Heart left ventricle (tissue), 16 donors: Measurements from ENCODE around the gene C17orf75. TPM values are rescaled to one million over a fixed set of nuclear protein-coding genes. Genes with fewer than 3 reads are reported as not detected.

ENCODE experiments used
- ATAC-seq, 4 donors: fragments of 200-7000 bp; cut with Tn5 transposase; one replicate each; pipeline ENCODE4 v1.9.1; 2020 to 2022; ENCODE audit warnings: moderate library complexity in 4 of 4, mild to moderate bottlenecking in 3 of 4, moderate number of reproducible peaks in 1 of 4
- DNase-seq, 5 donors: peaks; one replicate each; pipeline ENCODE4 v3.0.0-alpha.2; 2020
- H3K27ac ChIP-seq, 12 donors: fragments of 200-600 bp; sonication (generic) in 4 of 12; one replicate each; pipeline versions ENCODE4 v1.5.0 to v1.8.0; 2016 to 2022; ENCODE audit warnings: mild to moderate bottlenecking in 2 of 12
- H3K27me3 ChIP-seq, 9 donors: fragments of 200-600 bp; sonication (generic) in 2 of 9; one replicate each; pipeline versions ENCODE4 v1.5.1 to v1.8.0; 2016 to 2022; ENCODE audit warnings: mild to moderate bottlenecking in 3 of 9
- H3K36me3 ChIP-seq, 9 donors: fragments of 200-600 bp; sonication (generic) in 2 of 9; one replicate each; pipeline versions ENCODE4 v1.5.0 to v1.8.0; 2018 to 2022; ENCODE audit warnings: mild to moderate bottlenecking in 2 of 9
- H3K4me1 ChIP-seq, 12 donors: fragments of 200-600 bp; sonication (generic) in 4 of 12; one replicate each; pipeline versions ENCODE4 v1.5.0 to v1.8.0; 2016 to 2022; ENCODE audit warnings: mild to moderate bottlenecking in 3 of 12
- H3K4me3 ChIP-seq, 12 donors: fragments of 200-600 bp; sonication (generic) in 4 of 12; one replicate each; pipeline versions ENCODE4 v1.5.0 to v1.8.0; 2017 to 2022; ENCODE audit warnings: mild to moderate bottlenecking in 9 of 12, moderate library complexity in 4 of 12
- H3K9me3 ChIP-seq, 12 donors: fragments of 200-600 bp; sonication (generic) in 4 of 12; one replicate each; pipeline versions ENCODE4 v1.5.0 to v1.8.0; 2016 to 2022; ENCODE audit warnings: mild to moderate bottlenecking in 1 of 12
- CTCF ChIP-seq, 12 donors: fragments of 200-600 bp; sonication (generic) in 4 of 12; IDR thresholded peaks; one replicate each; pipeline versions ENCODE4 v1.5.0 to v1.8.0; 2018 to 2022; ENCODE audit warnings: antibody characterized with exemption in 12 of 12, mild to moderate bottlenecking in 5 of 12
- POLR2A ChIP-seq, 2 donors: fragments of 450-650 bp; IDR thresholded peaks; one replicate each; pipeline ENCODE4 v1.6.1; 2017; ENCODE audit warnings: antibody characterized with exemption in 2 of 2, mild to moderate bottlenecking in 2 of 2, moderate library complexity in 2 of 2
- WGBS, 4 donors: extraction: QIAGEN DNeasy Blood & Tissue Kit in 2 of 4; methylation state at CpG; one replicate each; pipeline versions ENCODE4 v1.1.5 to v1.1.7; 2013 to 2018; 5-methylcytosine and 5-hydroxymethylcytosine counted together
- intact Hi-C, 10 donors: fragments of 100-400 bp; cut with DNase I; formaldehyde crosslinking; loops; one replicate each; pipeline versions ENCODE4 v1.11.1 to v1.14.2; 2022
- polyA plus RNA-seq, 2 donors: library from polyadenylated mRNA; stranded (reverse); fragments of 200-250 nt; gene quantifications; one replicate each; pipeline ENCODE4 v1.2.3, GENCODE V29; 2013
- total RNA-seq, 9 donors: library from RNA; depleted of rRNA in 2 of 9; stranded (reverse); fragments of >200 nt in 2 of 9; fragmentation: NEBNext Ultra II Directional in 3 of 9; extraction: Animal tissue kit (Norgen Biotek cat#: 25700) in 3 of 9; gene quantifications; one replicate each; pipeline versions ENCODE4 v1.1.0 to v1.2.4, GENCODE V29; 2016 to 2023
- donor health status: ischemic (EF 13 %, LVEDD 7.1; RV severe dilation, severe dysfunction).
- donor health status: healthy with polysubstance abuse.
- donor health status: DM: no; HTN: yes; CAD: no.
- donor health status: DM: no; HTN: no; CAD: no.
- donor health status: ischemic (EF 25% LVEDD 6.9; RV normal size, moderate dysfunction).
- donor health status: ischemic (EF 25% LVEDD 5.7; RV mildly dilated, moderate dysfunction).
- donor health status: healthy.
- donor health status: DM: yes; HTN: yes; CAD: no.
- donor health status: ischemic (EF 35%, LVEDD 5.7; RV mildly dilated, moderate dysfunction).
- donor health status: nonischemic (EF 11% LVEDD 7.7; RV severe dilation, severe dysfunction).
- donor health status: DM: yes; HTN: yes; CAD: no.
- donor health status: PGD.
- donor health status: ischemic (EF 29% LVEDD 5.4; RV normal size, mild dysfunction).
- donor health status: nonischemic (EF 23%, LVEDD 6.1; RV moderate dilation, normal function).

C17orf75 gene
- total and polyA plus RNA-seq, 11 donors: 7.9 to 24.1 (median 17.4) TPM

- ATAC-seq: no peak
- Histone ChIP-seq H3K36me3 (peaks cover 0 to 71% (median 48%) of the 10 kb centered on the region in 9 donors), H3K27me3 (no peaks in the 10 kb centered on the region), H3K27ac (no peak overlapping the region), H3K9me3 (no peaks in the 10 kb centered on the region), H3K4me3 (no peak overlapping the region), H3K4me1 (no peaks in the 10 kb centered on the region)
- intact Hi-C loops: loop anchor here in 1 of 10 donors (10.0 kb wide), 1 partner anchor 59 kb away; the partner anchor contains the start of gene PSMD11
- no peak for DNase-seq
- no peak for TF ChIP-seq POLR2A (IDR thresholded peaks at IDR 0.05)
- no peak for TF ChIP-seq CTCF (IDR thresholded peaks at IDR 0.05)
- WGBS, 4 donors: 91 to 96% (median 94%) methylated on average over 5 of the region's 5 CpGs
These were observed 44.0 kb upstream of the C17orf75 start for GRCh38 chr17:32385971-32386370.

- ATAC-seq: no peak
- no peaks in the 10 kb centered on the region for H3K4me1 ChIP-seq
- H3K27me3 ChIP-seq: no peaks in the 10 kb centered on the region
- H3K27ac ChIP-seq: no peak overlapping the region
- 80 to 84% (median 82%) methylated on average over 7 of the region's 7 CpGs for WGBS, 4 donors
- H3K36me3 ChIP-seq: peaks cover 0 to 76% (median 56%) of the 10 kb centered on the region in 9 donors
- H3K4me3 ChIP-seq: no peak overlapping the region
- H3K9me3 ChIP-seq: no peaks in the 10 kb centered on the region
- no peak for TF ChIP-seq POLR2A (IDR thresholded peaks at IDR 0.05)
- no peak for TF ChIP-seq CTCF (IDR thresholded peaks at IDR 0.05)
- no peak for DNase-seq
- intact Hi-C loops: loop anchor here in 1 of 10 donors (10.0 kb wide), 1 partner anchor 60 kb away; the partner anchor contains the start of gene PSMD11
These were observed 43.1 kb upstream of the C17orf75 start for GRCh38 chr17:32385121-32385520.

GRCh38 chr17:32383926-32384434 is 42.0 kb upstream of the C17orf75 start:
- TF ChIP-seq CTCF (IDR thresholded peaks at IDR 0.05) (no peak), POLR2A (IDR thresholded peaks at IDR 0.05) (no peak)
- intact Hi-C loops: loop anchor here in 2 of 10 donors (5.0 to 10.0 kb wide), 2 partner anchors 61 to 177 kb away; partner anchors contain the start of gene PSMD11 (in 1 of the 2)
- no peak overlapping the region for H3K4me3 ChIP-seq
- no peaks in the 10 kb centered on the region for H3K9me3 ChIP-seq
- peaks cover 0 to 80% (median 61%) of the 10 kb centered on the region in 9 donors for H3K36me3 ChIP-seq
- no peaks in the 10 kb centered on the region for H3K4me1 ChIP-seq
- ATAC-seq (no peak), DNase-seq (no peak)
- 90 to 96% (median 94%) methylated on average over 1 of the region's 1 CpG for WGBS, 4 donors
- H3K27me3 ChIP-seq: no peaks in the 10 kb centered on the region
- no peak overlapping the region for H3K27ac ChIP-seq

GRCh38 chr17:32382526-32383223 is 40.7 kb upstream of the C17orf75 start:
- ATAC-seq: no peak
- Histone ChIP-seq H3K36me3 (peaks cover 0 to 81% (median 61%) of the 10 kb centered on the region in 9 donors), H3K4me3 (no peak overlapping the region), H3K27me3 (no peaks in the 10 kb centered on the region), H3K4me1 (no peaks in the 10 kb centered on the region), H3K27ac (no peak overlapping the region), H3K9me3 (no peaks in the 10 kb centered on the region)
- 95 to 98% (median 97%) methylated on average over 5 of the region's 5 CpGs for WGBS, 4 donors
- no peak for DNase-seq
- no peak for TF ChIP-seq POLR2A (IDR thresholded peaks at IDR 0.05)
- TF ChIP-seq CTCF (IDR thresholded peaks at IDR 0.05): no peak
- intact Hi-C loops: loop anchor here in 2 of 10 donors (5.0 to 10.0 kb wide), 2 partner anchors 62 to 175 kb away; partner anchors contain the start of gene PSMD11 (in 1 of the 2)
